Ishikawa (cell line): ENCODE results near the gene CHAT.

Experiments used
- CEBPB ChIP-seq: IDR thresholded peaks from 2 replicates; pipeline ENCODE4 v1.6.1; 2012
- FOXM1 ChIP-seq: IDR thresholded peaks from 2 replicates; pipeline ENCODE4 v1.6.1; 2012; ENCODE audit warnings: low read depth, borderline replicate concordance
- NFIC ChIP-seq: IDR thresholded peaks from 2 replicates; pipeline ENCODE4 v1.6.1; 2012
- TEAD4 ChIP-seq: IDR thresholded peaks from 2 replicates; pipeline ENCODE4 v1.6.1; 2012
- ZBTB7A ChIP-seq: IDR thresholded peaks from 2 replicates; pipeline ENCODE4 v1.6.1; 2012; ENCODE audit warnings: low read depth

DNA sequence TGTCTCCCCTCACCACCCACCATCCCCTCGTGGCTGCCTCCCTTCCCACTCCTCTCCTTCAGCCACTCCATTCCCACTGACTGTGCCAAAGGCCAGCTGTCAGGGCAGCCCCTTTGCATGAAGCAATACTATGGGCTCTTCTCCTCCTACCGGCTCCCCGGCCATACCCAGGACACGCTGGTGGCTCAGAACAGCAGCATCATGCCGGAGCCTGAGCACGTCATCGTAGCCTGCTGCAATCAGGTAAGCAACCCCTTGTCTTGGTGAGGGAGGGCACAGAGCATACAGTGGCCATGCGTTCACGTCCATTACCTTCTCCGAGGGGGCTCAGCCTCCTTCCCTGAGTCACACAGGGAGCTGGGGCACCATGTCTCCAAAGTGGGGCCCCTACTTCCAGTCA lies 11.6 kb downstream of the CHAT start:
- TF ChIP-seq CEBPB (no peak), TEAD4 (no peak), FOXM1 (no peak), NFIC (no peak), ZBTB7A (no peak)
